Transverse colon (tissue), 4 donors: ENCODE measurements around the gene SIK3. TPM values are rescaled to one million over a fixed set of nuclear protein-coding genes. Genes with fewer than 3 reads are reported as not detected.

Source experiments
- DNase-seq: peaks from one replicate; pipeline ENCODE4 v3.0.0-alpha.2; 2019
- H3K27ac ChIP-seq, 4 donors: fragments of 200-600 bp; sonication (generic); 2 replicates each; pipeline ENCODE4 v1.5.1; 2016 to 2018; ENCODE audit warnings: inconsistent platforms in 4 of 4
- H3K27me3 ChIP-seq: fragments of 200-600 bp; sonication (generic); 2 replicates; pipeline ENCODE4 v1.5.1; 2017; ENCODE audit warnings: inconsistent platforms
- H3K36me3 ChIP-seq, 4 donors: fragments of 200-600 bp; sonication (generic); 2 replicates each; pipeline ENCODE4 v1.5.1; 2017 to 2019; ENCODE audit warnings: inconsistent platforms in 4 of 4
- H3K4me1 ChIP-seq, 4 donors: fragments of 200-600 bp; sonication (generic); 2 replicates each; pipeline ENCODE4 v1.5.1; 2017 to 2020; ENCODE audit warnings: inconsistent platforms in 4 of 4
- H3K4me3 ChIP-seq, 4 donors: fragments of 200-600 bp; sonication (generic); 1 replicate in 1 of 4; 2 replicates in 3 of 4; pipeline versions ENCODE4 v1.5.1 to v1.6.1; 2017 to 2019; ENCODE audit warnings: inconsistent platforms in 4 of 4
- H3K9me3 ChIP-seq, 2 donors: fragments of 200-600 bp; sonication (generic); 2 replicates each; pipeline ENCODE4 v1.5.1; 2017 to 2019; ENCODE audit warnings: inconsistent platforms in 2 of 2
- EP300 ChIP-seq: sonication (generic); formaldehyde crosslinking; IDR thresholded peaks from one replicate; pipeline ENCODE4 v1.6.1; 2017; ENCODE audit warnings: antibody characterized with exemption, low read depth
- POLR2A ChIP-seq: fragments of 450-650 bp; IDR thresholded peaks from one replicate; pipeline ENCODE4 v1.6.1; 2016; ENCODE audit warnings: antibody characterized with exemption, mild to moderate bottlenecking, moderate library complexity
- POLR2AphosphoS5 ChIP-seq, 3 donors: sonication (generic); formaldehyde crosslinking; IDR thresholded peaks; one replicate each; pipeline ENCODE4 v1.6.1; 2016; ENCODE audit warnings: antibody characterized with exemption in 3 of 3
- WGBS, 2 donors: methylation state at CpG; one replicate each; pipeline ENCODE4 v1.1.5; 2018; ENCODE audit warnings: low coverage in 1 of 2; 5-methylcytosine and 5-hydroxymethylcytosine counted together
- in situ Hi-C, 4 donors: fragments of 200-750 bp; cut with MboI; loops; one replicate each; pipeline versions ENCODE4 v1.15.0 to v1.15.1; 2017; ENCODE audit warnings: low sequenced_read_pairs in 3 of 4, low pct_ligation_motif_present in 1 of 4, low pct_unique_long_range_greater_than_20kb in 1 of 4
- intact Hi-C: fragments of 100-400 bp; cut with DNase I; formaldehyde crosslinking; loops from one replicate; pipeline ENCODE4 v1.15.1; 2023; ENCODE audit warnings: low total_unique reads
- total RNA-seq, 4 donors: library from RNA; depleted of rRNA; stranded (reverse); fragments of >200 nt; gene quantifications; one replicate each; pipeline ENCODE4 v1.1.0, GENCODE V29; 2016
- TF ChIP-seq, protein P1 (sequence below), 5 experiments: fragments of 200-600 bp in 3 of 5; fragments of 450-650 bp in 2 of 5; sonication (generic) in 3 of 5; IDR thresholded peaks; 1 replicate in 2 of 5; 2 replicates in 3 of 5; pipeline ENCODE4 v1.5.1; 2016 to 2017; ENCODE audit warnings: antibody characterized with exemption in 5 of 5, inconsistent platforms in 3 of 5, mild to moderate bottlenecking in 2 of 5, moderate library complexity in 1 of 5

SIK3 gene
- total RNA-seq, 4 donors from 2014 or later: 35.6 to 68.6 (median 38.9) TPM

GRCh38 chr11:116875194-116875593, 223.0 kb downstream of the SIK3 start:
- H3K27me3 ChIP-seq: no peaks in the 10 kb centered on the region
- intact Hi-C loops (loop anchor here (5.0 kb wide), 1 partner anchor 232 kb away; no protein-coding TSS in a partner anchor), in situ Hi-C loops (loop anchor here in 3 of 4 donors (5.0 to 10.0 kb wide), 3 partner anchors 227 to 232 kb away; no protein-coding TSS in a partner anchor)
- no peaks in the 10 kb centered on the region for H3K9me3 ChIP-seq
- DNase-seq: no peak
- 92 to 95% methylated on average over 4 to 7 of the region's 7 CpGs for WGBS, 2 donors
- TF ChIP-seq EP300 (no peak), POLR2A (no peak), POLR2AphosphoS5 (IDR thresholded peaks at IDR 0.05) (no peak)
- TF ChIP-seq, protein P1, sequence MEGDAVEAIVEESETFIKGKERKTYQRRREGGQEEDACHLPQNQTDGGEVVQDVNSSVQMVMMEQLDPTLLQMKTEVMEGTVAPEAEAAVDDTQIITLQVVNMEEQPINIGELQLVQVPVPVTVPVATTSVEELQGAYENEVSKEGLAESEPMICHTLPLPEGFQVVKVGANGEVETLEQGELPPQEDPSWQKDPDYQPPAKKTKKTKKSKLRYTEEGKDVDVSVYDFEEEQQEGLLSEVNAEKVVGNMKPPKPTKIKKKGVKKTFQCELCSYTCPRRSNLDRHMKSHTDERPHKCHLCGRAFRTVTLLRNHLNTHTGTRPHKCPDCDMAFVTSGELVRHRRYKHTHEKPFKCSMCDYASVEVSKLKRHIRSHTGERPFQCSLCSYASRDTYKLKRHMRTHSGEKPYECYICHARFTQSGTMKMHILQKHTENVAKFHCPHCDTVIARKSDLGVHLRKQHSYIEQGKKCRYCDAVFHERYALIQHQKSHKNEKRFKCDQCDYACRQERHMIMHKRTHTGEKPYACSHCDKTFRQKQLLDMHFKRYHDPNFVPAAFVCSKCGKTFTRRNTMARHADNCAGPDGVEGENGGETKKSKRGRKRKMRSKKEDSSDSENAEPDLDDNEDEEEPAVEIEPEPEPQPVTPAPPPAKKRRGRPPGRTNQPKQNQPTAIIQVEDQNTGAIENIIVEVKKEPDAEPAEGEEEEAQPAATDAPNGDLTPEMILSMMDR (IDR thresholded peaks at IDR 0.05): no peak
- peaks cover 0 to 8% (median 0%) of the 10 kb centered on the region in 4 donors for H3K4me1 ChIP-seq
- H3K27ac ChIP-seq: no peak overlapping the region
- H3K36me3 ChIP-seq: peaks cover 0 to 23% (median 6%) of the 10 kb centered on the region in 4 donors
- H3K4me3 ChIP-seq: no peak overlapping the region

DNA sequence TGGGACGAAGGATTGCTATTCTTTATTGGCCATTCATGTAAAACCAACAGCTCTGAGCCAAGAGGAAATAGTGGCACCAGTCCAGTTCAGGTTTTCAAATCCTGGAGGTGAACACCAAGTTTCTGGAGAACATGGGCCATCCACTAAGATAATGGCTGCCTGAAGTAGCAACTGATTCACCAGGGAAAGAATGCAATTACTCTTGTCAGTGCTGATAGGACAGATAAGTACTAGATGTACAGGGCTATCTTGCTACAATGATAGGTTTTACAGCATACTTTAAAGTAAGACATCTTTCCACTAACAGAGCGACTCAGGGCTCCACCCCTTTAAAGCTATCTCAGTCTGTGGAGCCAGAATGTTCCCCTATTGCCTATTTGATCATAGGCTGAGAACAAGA, 224.0 kb downstream of the SIK3 start:
- Histone ChIP-seq H3K4me1 (peaks cover 0 to 4% (median 0%) of the 10 kb centered on the region in 4 donors), H3K9me3 (no peaks in the 10 kb centered on the region), H3K27me3 (no peaks in the 10 kb centered on the region), H3K4me3 (no peak overlapping the region), H3K27ac (no peak overlapping the region), H3K36me3 (peaks cover 0 to 30% (median 10%) of the 10 kb centered on the region in 4 donors)
- 70 to 74% methylated on average over 1 to 2 of the region's 2 CpGs for WGBS, 2 donors
- DNase-seq: no peak
- TF ChIP-seq EP300: no peak
- TF ChIP-seq, protein P1 (IDR thresholded peaks at IDR 0.05): no peak
- no peak for TF ChIP-seq POLR2AphosphoS5 (IDR thresholded peaks at IDR 0.05)
- TF ChIP-seq POLR2A: no peak
- intact Hi-C loops: no loop called here
- in situ Hi-C loops: loop anchor here in 1 of 4 donors (10.0 kb wide), 1 partner anchor 231 kb away; no protein-coding TSS in a partner anchor

GRCh38 chr11:116873381-116873780, 224.8 kb downstream of the SIK3 start:
- 96% methylated on average over 7 to 11 of the region's 11 CpGs for WGBS, 2 donors
- no peak for DNase-seq
- peaks cover 0 to 4% (median 0%) of the 10 kb centered on the region in 4 donors for H3K4me1 ChIP-seq
- no peak overlapping the region for H3K27ac ChIP-seq
- H3K36me3 ChIP-seq: peaks cover 0 to 30% (median 13%) of the 10 kb centered on the region in 4 donors
- intact Hi-C loops: no loop called here
- H3K27me3 ChIP-seq: no peaks in the 10 kb centered on the region
- H3K9me3 ChIP-seq: no peaks in the 10 kb centered on the region
- no peak overlapping the region for H3K4me3 ChIP-seq
- in situ Hi-C loops: loop anchor here in 1 of 4 donors (10.0 kb wide), 1 partner anchor 231 kb away; no protein-coding TSS in a partner anchor
- TF ChIP-seq POLR2AphosphoS5 (IDR thresholded peaks at IDR 0.05) (no peak), EP300 (no peak), POLR2A (no peak)
- TF ChIP-seq, protein P1 (IDR thresholded peaks at IDR 0.05): no peak

- WGBS, 2 donors: 42 to 54% methylated on average over 3 of the region's 3 CpGs
- no peak for DNase-seq
- H3K9me3 ChIP-seq: no peaks in the 10 kb centered on the region
- peaks cover 0 to 4% (median 0%) of the 10 kb centered on the region in 4 donors for H3K4me1 ChIP-seq
- no peak overlapping the region for H3K27ac ChIP-seq
- in situ Hi-C loops (loop anchor here in 1 of 4 donors (10.0 kb wide), 1 partner anchor 234 kb away; no protein-coding TSS in a partner anchor), intact Hi-C loops (no loop called here)
- no peak for TF ChIP-seq POLR2A
- TF ChIP-seq, protein P1 (IDR thresholded peaks at IDR 0.05): no peak
- no peak for TF ChIP-seq POLR2AphosphoS5 (IDR thresholded peaks at IDR 0.05)
- TF ChIP-seq EP300: no peak
- H3K36me3 ChIP-seq: peaks cover 0 to 41% (median 17%) of the 10 kb centered on the region in 4 donors
- H3K4me3 ChIP-seq: no peak overlapping the region
- H3K27me3 ChIP-seq: no peaks in the 10 kb centered on the region
Measured at GRCh38 chr11:116871248-116871647, 227.0 kb downstream of the SIK3 start.
